CD14-positive monocyte (primary cell): Measurements from ENCODE around the gene EXOC4. TPM values are rescaled to one million over a fixed set of nuclear protein-coding genes. Genes with fewer than 3 reads are reported as not detected.

ENCODE experiments used
- DNase-seq, 3 donors: peaks; one replicate each; pipeline ENCODE4 v3.0.0-alpha.2; 2011 to 2022
- H2AFZ ChIP-seq: 2 replicates; pipeline ENCODE4 v1.6.0; 2012; ENCODE audit warnings: mild to moderate bottlenecking, low read depth, low read length, inconsistent platforms; ENCODE audit not compliant: insufficient read depth, poor library complexity, severe bottlenecking
- H3K27ac ChIP-seq, 2 donors: 1 replicate in 1 of 2; 2 replicates in 1 of 2; pipeline ENCODE4 v1.5.1; 2012 to 2013; ENCODE audit warnings: low read length in 2 of 2, control low read depth in 1 of 2, inconsistent platforms in 1 of 2, low read depth in 1 of 2, mild to moderate bottlenecking in 1 of 2
- H3K27me3 ChIP-seq, 2 donors: one replicate each; pipeline versions ENCODE4 v1.6.0 to v1.6.1; 2011 to 2013; ENCODE audit warnings: low read length in 2 of 2; ENCODE audit not compliant: control insufficient read depth in 2 of 2, insufficient read depth in 2 of 2
- H3K36me3 ChIP-seq, 2 donors: replicated peaks in 1 of 2; 1 replicate in 1 of 2; 2 replicates in 1 of 2; pipeline versions ENCODE4 v1.5.1 to v1.6.1; 2012 to 2013; ENCODE audit warnings: low read length in 2 of 2, control low read depth in 1 of 2, inconsistent platforms in 1 of 2, mild to moderate bottlenecking in 1 of 2; ENCODE audit not compliant: insufficient read depth in 2 of 2, control insufficient read depth in 1 of 2
- H3K4me1 ChIP-seq, 2 donors: 1 replicate in 1 of 2; 2 replicates in 1 of 2; pipeline versions ENCODE4 v1.5.1 to v1.6.1; 2012 to 2013; ENCODE audit warnings: low read length in 2 of 2, control low read depth in 1 of 2, inconsistent platforms in 1 of 2, mild to moderate bottlenecking in 1 of 2, moderate library complexity in 1 of 2; ENCODE audit not compliant: insufficient read depth in 2 of 2, control insufficient read depth in 1 of 2
- H3K4me2 ChIP-seq: replicated peaks from 2 replicates; pipeline ENCODE3; 2012; ENCODE audit warnings: low read length, moderate library complexity, mild to moderate bottlenecking; ENCODE audit not compliant: poor library complexity, severe bottlenecking; ENCODE audit errors: extremely low read depth
- H3K4me3 ChIP-seq, 3 experiments: fragments of 200-600 bp in 1 of 3; sonication (generic) in 1 of 3; replicated peaks in 1 of 3; 1 replicate in 2 of 3; 2 replicates in 1 of 3; pipeline ENCODE4 v1.5.1; 2011 to 2013; ENCODE audit warnings: low read length in 3 of 3, mild to moderate bottlenecking in 3 of 3, control low read depth in 2 of 3, low read depth in 2 of 3, inconsistent platforms in 1 of 3, moderate library complexity in 1 of 3
- H3K79me2 ChIP-seq: 2 replicates; pipeline ENCODE4 v1.6.0; 2012; ENCODE audit warnings: mild to moderate bottlenecking, control low read depth, inconsistent platforms, low read length, moderate library complexity; ENCODE audit not compliant: insufficient read depth
- H3K9ac ChIP-seq: 2 replicates; pipeline ENCODE4 v1.6.0; 2017; ENCODE audit warnings: low read length, mild to moderate bottlenecking; ENCODE audit not compliant: insufficient read depth, poor library complexity, severe bottlenecking
- H3K9me3 ChIP-seq, 2 donors: replicated peaks in 1 of 2; 1 replicate in 1 of 2; 2 replicates in 1 of 2; pipeline versions ENCODE4 v1.5.1 to v1.6.1; 2012 to 2013; ENCODE audit warnings: low read length in 2 of 2, control low read depth in 1 of 2; ENCODE audit not compliant: control insufficient read depth in 1 of 2, insufficient read depth in 1 of 2
- H4K20me1 ChIP-seq: 2 replicates; pipeline ENCODE4 v1.6.0; 2012; ENCODE audit warnings: mild to moderate bottlenecking, low read length, control low read depth, moderate library complexity; ENCODE audit not compliant: insufficient read depth
- H3K27ac Mint-ChIP-seq, 7 donors: one replicate each; pipeline ENCODE4 v1.8.0; 2020; ENCODE audit warnings: mild to moderate bottlenecking in 7 of 7, mixed read lengths in 7 of 7, moderate library complexity in 6 of 7, inconsistent platforms in 2 of 7
- H3K27me3 Mint-ChIP-seq, 3 donors: one replicate each; pipeline ENCODE4 v1.8.0; 2021 to 2022; ENCODE audit warnings: low read depth in 3 of 3, mild to moderate bottlenecking in 3 of 3, mixed read lengths in 3 of 3, moderate library complexity in 3 of 3, inconsistent platforms in 1 of 3
- H3K36me3 Mint-ChIP-seq, 2 donors: one replicate each; pipeline ENCODE4 v1.8.0; 2020; ENCODE audit warnings: mixed read lengths in 2 of 2, inconsistent platforms in 1 of 2, mild to moderate bottlenecking in 1 of 2
- H3K4me1 Mint-ChIP-seq: one replicate; pipeline ENCODE4 v1.8.0; 2020; ENCODE audit warnings: mild to moderate bottlenecking, mixed read lengths
- H3K4me3 Mint-ChIP-seq, 2 donors: one replicate each; pipeline ENCODE4 v1.8.0; 2020; ENCODE audit warnings: mild to moderate bottlenecking in 2 of 2, mixed read lengths in 2 of 2, moderate library complexity in 1 of 2
- H3K9me3 Mint-ChIP-seq, 7 donors: one replicate each; pipeline ENCODE4 v1.8.0; 2020 to 2022; ENCODE audit warnings: mixed read lengths in 7 of 7, mild to moderate bottlenecking in 6 of 7, moderate library complexity in 6 of 7, inconsistent platforms in 2 of 7
- CTCF ChIP-seq: fragments of 200-600 bp; IDR thresholded peaks from one replicate; pipeline ENCODE4 v1.8.0; 2022; ENCODE audit warnings: antibody characterized with exemption, mild to moderate bottlenecking
- WGBS: methylation state at CpG from one replicate; pipeline ENCODE4 v1.1.5; 2013; ENCODE audit warnings: missing lambda C conversion rate; ENCODE audit not compliant: insufficient coverage; 5-methylcytosine and 5-hydroxymethylcytosine counted together
- intact Hi-C, 2 donors: fragments of 100-400 bp; cut with micrococcal nuclease; formaldehyde crosslinking; loops; one replicate each; pipeline versions ENCODE4 v1.15.0 to v1.15.1; 2023
- polyA plus RNA-seq, 3 donors: library from polyadenylated mRNA; depleted of rRNA in 1 of 3; unstranded in 2 of 3; stranded (reverse) in 1 of 3; fragments of 300-500 nt in 2 of 3; fragments of >200 nt in 1 of 3; fragmentation: Illumina TruSeq in 2 of 3; gene quantifications; 1 replicate in 2 of 3; 2 replicates in 1 of 3; pipeline ENCODE4 v1.2.3, GENCODE V29; 2012 to 2021

Gene EXOC4
- polyA plus RNA-seq, 3 donors, result 20.6 to 22.3 (median 22.3) TPM

- Mint-ChIP-seq H3K9me3 (peaks cover 0 to 4% (median 0%) of the 10 kb centered on the region in 7 donors), H3K27ac (no peak overlapping the region), H3K4me1 (peaks cover 5% of the 10 kb centered on the region), H3K4me3 (no peak overlapping the region), H3K27me3 (no peaks in the 10 kb centered on the region), H3K36me3 (peaks cover 0 to 3% of the 10 kb centered on the region in 2 donors)
- Histone ChIP-seq H3K4me1 (peaks cover 3 to 7% of the 10 kb centered on the region in 2 donors), H3K4me2 (no peak overlapping the region), H3K27ac (no peak overlapping the region), H3K9me3 (no peaks in the 10 kb centered on the region), H3K79me2 (no peaks in the 10 kb centered on the region), H4K20me1 (no peaks in the 10 kb centered on the region), H2AFZ (no peak overlapping the region), H3K27me3 (no peaks in the 10 kb centered on the region), H3K36me3 (no peaks in the 10 kb centered on the region), H3K9ac (no peak overlapping the region), H3K4me3 (no peak overlapping the region)
- WGBS, result 100% methylated on average over 3 of the region's 4 CpGs
- TF ChIP-seq CTCF, result no peak
- intact Hi-C loops, result no loop called here
- DNase-seq, result no peak
Observed at GRCh38 chr7:134037991-134038390, 785.1 kb downstream of the EXOC4 start.

GRCh38 chr7:134040988-134041387, 788.1 kb downstream of the EXOC4 start:
- Mint-ChIP-seq H3K27ac (no peak overlapping the region), H3K27me3 (no peaks in the 10 kb centered on the region), H3K4me3 (no peak overlapping the region), H3K4me1 (peaks cover 5% of the 10 kb centered on the region), H3K9me3 (peaks cover 0 to 2% (median 0%) of the 10 kb centered on the region in 7 donors), H3K36me3 (peaks cover 5 to 8% of the 10 kb centered on the region in 2 donors)
- Histone ChIP-seq H3K9ac (no peak overlapping the region), H3K4me1 (peaks cover 3 to 7% of the 10 kb centered on the region in 2 donors), H4K20me1 (no peaks in the 10 kb centered on the region), H3K9me3 (no peaks in the 10 kb centered on the region), H3K27me3 (no peaks in the 10 kb centered on the region), H3K27ac (no peak overlapping the region), H3K79me2 (no peaks in the 10 kb centered on the region), H3K4me3 (no peak overlapping the region), H3K4me2 (no peak overlapping the region), H3K36me3 (no peaks in the 10 kb centered on the region), H2AFZ (no peak overlapping the region)
- 100% methylated on average over 1 of the region's 2 CpGs for WGBS
- DNase-seq, result no peak
- intact Hi-C loops, result no loop called here
- no peak for TF ChIP-seq CTCF
